Endothelial cell of umbilical vein (primary cell): Measurements from ENCODE around the gene NT5C1A. TPM values are rescaled to one million over a fixed set of nuclear protein-coding genes. Genes with fewer than 3 reads are reported as not detected.

Source experiments
- BruUV-seq: library from RNA; stranded (reverse); fragments of 400-500 nt; replicated peaks from 2 replicates; lab custom pipeline; 2021; lab: Mats Ljungman, UMichigan
- CTCF ChIA-PET: fragments of 300-600, 350-600 bp; sonication (Branson Sonifier 250); formaldehyde crosslinking; loops from one replicate; lab custom pipeline; 2021; ENCODE audit warnings: antibody characterized with exemption, inconsistent platforms; lab: Charles Lee
- POLR2A ChIA-PET: fragments of 300-600, 350-600 bp; sonication (Branson Sonifier 250); formaldehyde crosslinking; loops from one replicate; lab custom pipeline; 2021; ENCODE audit warnings: antibody characterized with exemption, inconsistent platforms; lab: Charles Lee
- DNase-seq: peaks from one replicate; pipeline ENCODE4 v3.0.0-alpha.2; 2011; ENCODE audit warnings: low read depth, low spot score
- FAIRE-seq: peaks from 2 replicates; lab custom pipeline; 2011; peaks lifted over from hg19 to GRCh38; lab: Jason Lieb, UNC
- H2AFZ ChIP-seq: 2 replicates; pipeline ENCODE4 v1.6.0; 2012; ENCODE audit warnings: low read depth, low read length, control low read depth, inconsistent platforms
- H3K27ac ChIP-seq: 2 replicates; pipeline ENCODE4 v1.5.1; 2011; ENCODE audit warnings: low read depth, mild to moderate bottlenecking, control low read depth, low read length, moderate library complexity; ENCODE audit not compliant: insufficient read depth
- H3K27me3 ChIP-seq, 2 experiments: 2 replicates each; pipeline versions ENCODE4 v1.6.0 to v1.6.1; 2011; ENCODE audit warnings: low read length in 2 of 2, mixed read lengths in 1 of 2; ENCODE audit not compliant: control insufficient read depth in 2 of 2, insufficient read depth in 2 of 2
- H3K36me3 ChIP-seq, 2 experiments: 2 replicates in 1 of 2; 3 replicates in 1 of 2; pipeline ENCODE4 v1.5.1; 2011; ENCODE audit warnings: low read length in 2 of 2, mild to moderate bottlenecking in 1 of 2, moderate library complexity in 1 of 2; ENCODE audit not compliant: control insufficient read depth in 2 of 2, insufficient read depth in 2 of 2; ENCODE audit errors: extremely low read depth in 1 of 2
- H3K4me1 ChIP-seq: 3 replicates; pipeline ENCODE4 v1.5.1; 2011; ENCODE audit warnings: mild to moderate bottlenecking, low read length; ENCODE audit not compliant: control insufficient read depth, insufficient read depth; ENCODE audit errors: extremely low read depth
- H3K4me2 ChIP-seq: 2 replicates; pipeline ENCODE4 v1.6.1; 2011; ENCODE audit warnings: low read length, control low read depth, mixed read lengths; ENCODE audit not compliant: insufficient read depth
- H3K4me3 ChIP-seq, 3 experiments: fragments of 200-600 bp in 1 of 3; sonication (generic), shearing (Covaris generic) in 1 of 3; replicated peaks in 1 of 3; 2 replicates each; pipeline ENCODE4 v1.5.1; 2011 to 2016; ENCODE audit warnings: control low read depth in 3 of 3, low read length in 3 of 3, mild to moderate bottlenecking in 2 of 3, inconsistent platforms in 1 of 3, low read depth in 1 of 3, moderate library complexity in 1 of 3; ENCODE audit not compliant: insufficient read depth in 1 of 3
- H3K79me2 ChIP-seq: 2 replicates; pipeline ENCODE4 v1.6.0; 2012; ENCODE audit warnings: low read length, inconsistent platforms; ENCODE audit not compliant: control insufficient read depth, insufficient read depth
- H3K9ac ChIP-seq: replicated peaks from 2 replicates; pipeline ENCODE3; 2011; ENCODE audit warnings: low read length, control low read depth; ENCODE audit not compliant: insufficient read depth; ENCODE audit errors: extremely low read depth
- H3K9me1 ChIP-seq: replicated peaks from 3 replicates; pipeline ENCODE4 v1.6.0; 2011; ENCODE audit warnings: mild to moderate bottlenecking, low read length; ENCODE audit not compliant: control insufficient read depth, insufficient read depth; ENCODE audit errors: extremely low read depth
- H3K9me3 ChIP-seq: replicated peaks from 2 replicates; pipeline ENCODE4 v1.5.1; 2012; ENCODE audit warnings: low read length, inconsistent platforms; ENCODE audit not compliant: control insufficient read depth, insufficient read depth
- H4K20me1 ChIP-seq: replicated peaks from 2 replicates; pipeline ENCODE3; 2011; ENCODE audit warnings: mild to moderate bottlenecking, low read length; ENCODE audit not compliant: control insufficient read depth, insufficient read depth; ENCODE audit errors: extremely low read depth
- EZH2 ChIP-seq: IDR thresholded peaks from 2 replicates; pipeline ENCODE4 v1.6.1; 2012; ENCODE audit warnings: borderline replicate concordance, low read depth, mild to moderate bottlenecking, moderate library complexity, low read length, inconsistent platforms; ENCODE audit not compliant: severe bottlenecking
- FOS ChIP-seq: IDR thresholded peaks from 2 replicates; pipeline ENCODE4 v1.6.1; 2011; ENCODE audit warnings: mild to moderate bottlenecking, low read length, moderate library complexity, borderline replicate concordance; ENCODE audit not compliant: insufficient read depth
- GATA2 ChIP-seq: IDR thresholded peaks from 2 replicates; pipeline ENCODE4 v1.7.0; 2011; ENCODE audit warnings: low read depth, mild to moderate bottlenecking, moderate library complexity, mixed read lengths, low read length; ENCODE audit not compliant: insufficient read length, insufficient read depth
- JUN ChIP-seq: IDR thresholded peaks from 2 replicates; pipeline ENCODE4 v1.6.1; 2011; ENCODE audit warnings: borderline replicate concordance, low read depth; ENCODE audit not compliant: insufficient read length, insufficient read depth
- MYC ChIP-seq: IDR thresholded peaks from one replicate; pipeline ENCODE4 v1.6.1; 2011; ENCODE audit warnings: mild to moderate bottlenecking, low read depth, low read length
- POLR2A ChIP-seq: IDR thresholded peaks from 2 replicates; pipeline ENCODE4 v1.6.1; 2012; ENCODE audit warnings: low read depth, mild to moderate bottlenecking, control low read depth, low read length
- POLR2AphosphoS5 ChIP-seq: IDR thresholded peaks from 2 replicates; pipeline ENCODE4 v1.6.1; 2012; ENCODE audit warnings: low read depth, mild to moderate bottlenecking, control low read depth, low read length, moderate library complexity; ENCODE audit not compliant: insufficient read depth
- dilution Hi-C: fragments of 300-500 bp; cut with MboI; formaldehyde crosslinking; loops from one replicate; pipeline ENCODE4 v1.15.0; 2019; ENCODE audit warnings: low sequenced_read_pairs; ENCODE audit not compliant: extremely low pct_ligation_motif_present
- intact Hi-C: fragments of 100-400 bp; cut with micrococcal nuclease; formaldehyde crosslinking; loops from one replicate; pipeline ENCODE4 v1.10.0; 2022
- polyA plus RNA-seq, 4 experiments: library from polyadenylated mRNA; depleted of rRNA in 3 of 4; stranded (reverse) in 3 of 4; unstranded in 1 of 4; fragments of >200 nt; gene quantifications; 2 replicates each; pipeline versions ENCODE4 v1.2.1 to v1.2.3, GENCODE V29; 2011 to 2012; ENCODE audit warnings: missing spikeins in 1 of 4
- total RNA-seq: library from RNA; stranded (reverse); gene quantifications from 2 replicates; pipeline ENCODE4 v1.2.3, GENCODE V29; 2021
- TF ChIP-seq, protein P1 (sequence below): IDR thresholded peaks from 2 replicates; pipeline ENCODE4 v1.6.1; 2011; ENCODE audit not compliant: insufficient read depth, insufficient read length
- TF ChIP-seq, protein P2 (sequence below), 2 donors: IDR thresholded peaks; 1 replicate in 1 of 2; 2 replicates in 1 of 2; pipeline ENCODE4 v1.5.1; 2011; ENCODE audit warnings: low read length in 2 of 2, mild to moderate bottlenecking in 2 of 2, moderate library complexity in 2 of 2, control low read depth in 1 of 2, inconsistent platforms in 1 of 2, low read depth in 1 of 2; ENCODE audit not compliant: insufficient read depth in 1 of 2; ENCODE audit errors: extremely low read depth in 1 of 2

Gene NT5C1A
- total and polyA plus RNA-seq, 2 donors (not counting 3 experiments of a cell fraction or from before 2014, with no cell fraction given), result not detected

DNA sequence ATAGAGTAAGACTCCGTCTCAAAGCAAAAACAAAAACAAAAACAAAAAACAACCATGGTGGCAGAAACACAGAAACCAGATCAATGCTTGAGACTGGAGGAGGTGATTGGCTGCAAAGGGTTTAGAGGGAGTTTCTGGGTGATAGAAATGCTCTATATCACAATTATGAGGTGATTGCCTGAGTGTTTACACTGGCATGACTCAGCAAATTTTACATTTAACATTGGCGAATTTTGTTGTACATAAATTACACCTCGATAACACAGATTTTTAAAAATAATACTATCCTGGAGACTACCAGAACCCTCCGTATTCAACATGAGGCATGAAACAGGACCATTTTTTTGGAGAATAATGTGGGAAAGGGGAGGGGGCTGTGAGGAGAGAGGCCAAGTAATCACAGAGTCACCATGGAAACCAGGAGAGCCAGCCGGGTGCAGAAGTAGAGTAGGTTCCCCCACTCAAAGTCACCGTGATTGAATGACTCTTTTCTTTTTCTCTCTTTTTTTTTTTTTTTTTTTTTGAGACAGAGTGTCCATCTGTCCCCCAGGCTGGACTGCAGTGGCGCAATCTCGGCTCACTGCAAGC is 56.7 kb downstream of the NT5C1A start:
- Histone ChIP-seq H3K4me3 (no peak overlapping the region), H3K9ac (no peak overlapping the region), H3K9me1 (no peaks in the 10 kb centered on the region), H3K79me2 (no peaks in the 10 kb centered on the region), H3K4me2 (no peak overlapping the region), H3K4me1 (no peaks in the 10 kb centered on the region), H3K27ac (no peak overlapping the region), H2AFZ (no peak overlapping the region), H3K36me3 (no peaks in the 10 kb centered on the region), H4K20me1 (no peaks in the 10 kb centered on the region), H3K27me3 (peaks cover 0 to 7% of the 10 kb centered on the region in 2 experiments), H3K9me3 (no peaks in the 10 kb centered on the region)
- DNase-seq (no peak), FAIRE-seq (no peak)
- ChIA-PET CTCF (no interaction called here), POLR2A (no interaction called here)
- intact Hi-C loops, result no loop called here
- no TSS peak for BruUV-seq
- dilution Hi-C loops, result no loop called here
- TF ChIP-seq MYC, result no peak
- no peak for TF ChIP-seq EZH2
- TF ChIP-seq GATA2, result no peak
- TF ChIP-seq POLR2AphosphoS5, result no peak
- no peak for TF ChIP-seq FOS
- TF ChIP-seq, protein P1, sequence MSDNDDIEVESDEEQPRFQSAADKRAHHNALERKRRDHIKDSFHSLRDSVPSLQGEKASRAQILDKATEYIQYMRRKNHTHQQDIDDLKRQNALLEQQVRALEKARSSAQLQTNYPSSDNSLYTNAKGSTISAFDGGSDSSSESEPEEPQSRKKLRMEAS, result no peak
- no peak for TF ChIP-seq JUN
- TF ChIP-seq, protein P2, sequence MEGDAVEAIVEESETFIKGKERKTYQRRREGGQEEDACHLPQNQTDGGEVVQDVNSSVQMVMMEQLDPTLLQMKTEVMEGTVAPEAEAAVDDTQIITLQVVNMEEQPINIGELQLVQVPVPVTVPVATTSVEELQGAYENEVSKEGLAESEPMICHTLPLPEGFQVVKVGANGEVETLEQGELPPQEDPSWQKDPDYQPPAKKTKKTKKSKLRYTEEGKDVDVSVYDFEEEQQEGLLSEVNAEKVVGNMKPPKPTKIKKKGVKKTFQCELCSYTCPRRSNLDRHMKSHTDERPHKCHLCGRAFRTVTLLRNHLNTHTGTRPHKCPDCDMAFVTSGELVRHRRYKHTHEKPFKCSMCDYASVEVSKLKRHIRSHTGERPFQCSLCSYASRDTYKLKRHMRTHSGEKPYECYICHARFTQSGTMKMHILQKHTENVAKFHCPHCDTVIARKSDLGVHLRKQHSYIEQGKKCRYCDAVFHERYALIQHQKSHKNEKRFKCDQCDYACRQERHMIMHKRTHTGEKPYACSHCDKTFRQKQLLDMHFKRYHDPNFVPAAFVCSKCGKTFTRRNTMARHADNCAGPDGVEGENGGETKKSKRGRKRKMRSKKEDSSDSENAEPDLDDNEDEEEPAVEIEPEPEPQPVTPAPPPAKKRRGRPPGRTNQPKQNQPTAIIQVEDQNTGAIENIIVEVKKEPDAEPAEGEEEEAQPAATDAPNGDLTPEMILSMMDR (IDR thresholded peaks at IDR 0.05; ENCODE audit: extremely low read depth in 1 of 2, insufficient read depth in 1 of 2, low read depth in 1 of 2, low read length in 2 of 2), result no peak
- TF ChIP-seq POLR2A, result no peak
